H1 (cell line): Measurements from ENCODE around the gene BTN1A1. TPM values are rescaled to one million over a fixed set of nuclear protein-coding genes. Genes with fewer than 3 reads are reported as not detected.

Experiments used
- RXRA ChIP-seq: IDR thresholded peaks from 2 replicates; pipeline ENCODE4 v1.6.1; 2011; ENCODE audit warnings: low read depth, mild to moderate bottlenecking, low read length, moderate library complexity; ENCODE audit not compliant: insufficient read depth
- polyA plus RNA-seq, 7 experiments: library from polyadenylated mRNA; depleted of rRNA in 3 of 7; stranded (reverse) in 5 of 7; unstranded in 2 of 7; fragments of >200 nt in 5 of 7; fragments of 200-250 nt in 2 of 7; gene quantifications; 1 replicate in 5 of 7; 2 replicates in 1 of 7; 4 replicates in 1 of 7; pipeline versions ENCODE4 v1.2.1 to v1.2.3, GENCODE V29; 2011 to 2013; ENCODE audit warnings: missing spikeins in 2 of 7, mixed read lengths in 2 of 7
- total RNA-seq: library from RNA; stranded (reverse); fragmentation: NEBNext Ultra II Directional; extraction: Animal tissue kit (Norgen Biotek cat#: 25700); gene quantifications from 2 replicates; pipeline ENCODE4 v1.2.1, GENCODE V29; 2021

Gene BTN1A1
- total and polyA plus RNA-seq, 2 of the 8 experiments (the other 6 are each of a cell fraction or from before 2014, with no cell fraction given): 0.28 to 0.35 TPM

- no peak for TF ChIP-seq RXRA
These were observed 36.1 kb upstream of the BTN1A1 start (continued) for GRCh38 chr6:26464014-26464413.
